ENCODE measurements around the gene FANK1. TPM values are rescaled to one million over a fixed set of nuclear protein-coding genes. Genes with fewer than 3 reads are reported as not detected.
"Not testable (repeated sequence)": the region's sequence is repeated elsewhere in the genome, so short reads cannot be mapped to it uniquely, and the experiment has no call there.

The FANK1 gene
- polyA plus RNA-seq, 1 of the 3 experiments (the other 2 are of a cell fraction), result 12.3 TPM

- no peaks in the 10 kb centered on the region for H4K20me1 ChIP-seq (ENCODE audit: insufficient read depth)
- H3K4me2 ChIP-seq, result no peak overlapping the region
- no peaks in the 10 kb centered on the region for H3K36me3 ChIP-seq (replicated peaks in 1 of 2; ENCODE audit: control insufficient read depth in 1 of 2, insufficient read depth in 2 of 2, low read length in 1 of 2)
- H3K4me3 ChIP-seq (ENCODE audit: low read depth in 2 of 2, low read length in 1 of 2), result no peak overlapping the region
- no peak for TF ChIP-seq RXRA (IDR thresholded peaks at IDR 0.05; ENCODE audit: borderline replicate concordance, low read depth)
- TF ChIP-seq, protein P1, sequence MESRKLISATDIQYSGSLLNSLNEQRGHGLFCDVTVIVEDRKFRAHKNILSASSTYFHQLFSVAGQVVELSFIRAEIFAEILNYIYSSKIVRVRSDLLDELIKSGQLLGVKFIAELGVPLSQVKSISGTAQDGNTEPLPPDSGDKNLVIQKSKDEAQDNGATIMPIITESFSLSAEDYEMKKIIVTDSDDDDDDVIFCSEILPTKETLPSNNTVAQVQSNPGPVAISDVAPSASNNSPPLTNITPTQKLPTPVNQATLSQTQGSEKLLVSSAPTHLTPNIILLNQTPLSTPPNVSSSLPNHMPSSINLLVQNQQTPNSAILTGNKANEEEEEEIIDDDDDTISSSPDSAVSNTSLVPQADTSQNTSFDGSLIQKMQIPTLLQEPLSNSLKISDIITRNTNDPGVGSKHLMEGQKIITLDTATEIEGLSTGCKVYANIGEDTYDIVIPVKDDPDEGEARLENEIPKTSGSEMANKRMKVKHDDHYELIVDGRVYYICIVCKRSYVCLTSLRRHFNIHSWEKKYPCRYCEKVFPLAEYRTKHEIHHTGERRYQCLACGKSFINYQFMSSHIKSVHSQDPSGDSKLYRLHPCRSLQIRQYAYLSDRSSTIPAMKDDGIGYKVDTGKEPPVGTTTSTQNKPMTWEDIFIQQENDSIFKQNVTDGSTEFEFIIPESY (IDR thresholded peaks at IDR 0.05; ENCODE audit: borderline replicate concordance, low read depth), result no peak
- no peak for TF ChIP-seq TAF1 (IDR thresholded peaks at IDR 0.05; ENCODE audit: borderline replicate concordance, low read depth, low read length)
- TF ChIP-seq NRF1 (IDR thresholded peaks at IDR 0.05; ENCODE audit: low read depth, low read length), result no peak
- H3K9me3 ChIP-seq, result peaks cover 3% of the 10 kb centered on the region; the same call in 1 of the 2 replicates
- no peak overlapping the region for H3K9ac ChIP-seq
- no peak overlapping the region for H2AFZ ChIP-seq (ENCODE audit: low read depth)
- 83% methylated on average over 4 of the region's 4 CpGs for WGBS (ENCODE audit: low lambda C conversion rate)
- no peaks in the 10 kb centered on the region for H3K27me3 ChIP-seq (ENCODE audit: insufficient read depth)
- peaks cover 0 to 2% of the 10 kb centered on the region in 2 experiments; a peak in 1 of 4 replicates for H3K4me1 ChIP-seq (ENCODE audit: control insufficient read depth in 1 of 2, insufficient read depth in 2 of 2, low read depth in 1 of 2, low read length in 1 of 2)
- H3K9me2 ChIP-seq, result no peaks in the 10 kb centered on the region
- no peaks in the 10 kb centered on the region for H3F3A ChIP-seq (replicated peaks; ENCODE audit: insufficient read depth)
- DNase-seq, result no peak
- H3K27ac ChIP-seq (ENCODE audit: low read depth in 2 of 2, low read length in 1 of 2), result no peak overlapping the region
- POLR2A ChIA-PET, result no interaction called here
- CTCF ChIA-PET, result no interaction called here
- H3K79me2 ChIP-seq (ENCODE audit: insufficient read depth), result no peaks in the 10 kb centered on the region
These were observed 15.6 kb downstream of the FANK1 start for GRCh38 chr10:125911990-125912389.

DNA sequence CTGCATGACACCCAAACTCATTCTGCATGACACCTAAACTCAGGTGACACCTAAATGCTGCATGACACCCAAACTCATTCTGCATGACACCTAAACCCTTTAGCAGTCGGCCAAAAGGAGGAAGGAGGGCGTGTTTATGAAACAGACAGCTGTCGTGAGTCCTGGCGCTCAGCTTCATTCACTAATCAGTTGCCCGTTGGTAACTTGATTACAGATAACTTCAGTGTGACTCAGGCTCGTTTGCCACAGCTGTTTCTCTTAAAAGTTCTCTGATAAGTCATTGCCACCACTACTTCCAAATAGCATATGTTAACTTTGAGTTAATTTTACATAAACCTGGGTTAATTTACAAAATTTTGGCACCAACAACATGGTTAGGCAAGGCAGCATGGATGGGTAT lies 16.9 kb downstream of the FANK1 start:
- H3K36me3 ChIP-seq (replicated peaks in 1 of 2; ENCODE audit: control insufficient read depth in 1 of 2, insufficient read depth in 2 of 2, low read length in 1 of 2); H3F3A ChIP-seq (replicated peaks; ENCODE audit: insufficient read depth); H3K4me2 ChIP-seq; H3K4me1 ChIP-seq (ENCODE audit: control insufficient read depth in 1 of 2, insufficient read depth in 2 of 2, low read depth in 1 of 2, low read length in 1 of 2); CTCF ChIA-PET; H3K4me3 ChIP-seq (ENCODE audit: low read depth in 2 of 2, low read length in 1 of 2); H2AFZ ChIP-seq (ENCODE audit: low read depth); H3K79me2 ChIP-seq (ENCODE audit: insufficient read depth); H3K9ac ChIP-seq; H3K27ac ChIP-seq (ENCODE audit: low read depth in 2 of 2, low read length in 1 of 2); POLR2A ChIA-PET; H4K20me1 ChIP-seq (ENCODE audit: insufficient read depth); H3K9me2 ChIP-seq; DNase-seq; H3K9me3 ChIP-seq; H3K27me3 ChIP-seq (ENCODE audit: insufficient read depth): not testable (repeated sequence)
- 61% methylated on average over 6 of the region's 6 CpGs for WGBS (ENCODE audit: low lambda C conversion rate)

DNA sequence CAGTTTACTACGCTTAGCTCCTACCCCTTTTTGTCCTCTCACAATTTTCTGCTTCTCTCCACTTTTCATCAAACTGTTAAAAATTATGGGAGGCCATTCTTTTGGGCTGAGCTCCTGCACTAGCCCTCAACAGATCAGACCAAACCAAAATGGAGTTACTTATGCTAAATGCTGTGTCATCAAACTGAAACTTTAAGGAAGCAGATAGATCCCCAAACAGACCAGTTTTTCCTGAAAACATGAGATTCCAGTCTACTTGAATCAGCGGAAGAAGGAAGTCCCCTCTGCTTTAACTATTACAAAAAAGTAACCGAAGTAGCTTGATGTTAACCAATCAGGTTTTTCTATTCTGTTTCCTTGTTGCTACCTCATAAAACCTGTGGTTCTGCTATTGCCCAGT lies 20.6 kb downstream of the FANK1 start:
- Histone ChIP-seq H3K79me2 (ENCODE audit: insufficient read depth) (no peaks in the 10 kb centered on the region), H3K9me3 (no peaks in the 10 kb centered on the region)
- 57% methylated on average over 3 of the region's 3 CpGs for WGBS (ENCODE audit: low lambda C conversion rate)

DNA sequence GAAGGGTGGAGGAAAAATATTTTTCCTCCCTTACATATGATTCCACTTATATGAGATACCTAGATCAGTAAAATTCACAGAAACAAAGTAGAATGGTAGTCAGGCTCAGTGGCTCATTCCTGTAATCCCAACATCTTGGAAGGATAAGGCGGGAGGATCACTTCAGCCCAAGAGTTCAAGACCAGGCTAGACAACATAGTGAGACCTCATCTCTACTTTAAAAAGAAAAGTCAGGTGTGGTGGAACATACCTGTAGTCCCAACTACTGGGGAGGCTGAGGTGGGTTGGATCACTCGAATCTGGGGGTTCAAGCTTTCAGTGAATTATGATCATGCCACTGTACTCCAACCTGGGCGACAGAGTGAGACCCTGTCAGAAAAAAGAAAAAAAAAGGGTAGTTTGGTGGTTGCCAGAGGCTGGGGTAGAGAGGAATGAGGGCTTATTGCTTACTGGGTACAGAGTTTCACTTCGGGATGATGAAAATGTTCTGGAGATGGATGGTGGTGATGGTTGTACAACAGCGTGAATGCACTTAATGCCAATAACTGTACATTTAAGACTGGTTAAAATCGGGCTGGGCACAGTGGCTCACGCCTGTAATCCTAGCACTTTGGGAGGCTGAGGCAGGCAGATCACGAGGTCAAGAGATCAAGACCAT lies 21.5 kb downstream of the FANK1 start:
- not testable (repeated sequence) for H3F3A ChIP-seq (replicated peaks; ENCODE audit: insufficient read depth); H2AFZ ChIP-seq (ENCODE audit: low read depth); DNase-seq

More for the DNA sequence above, 20.6 kb downstream of the FANK1 start:
- Histone ChIP-seq H3K4me1 (ENCODE audit: control insufficient read depth in 1 of 2, insufficient read depth in 2 of 2, low read depth in 1 of 2, low read length in 1 of 2) (peaks cover 0 to 2% of the 10 kb centered on the region in 2 experiments; a peak in 1 of 4 replicates), H3F3A (replicated peaks; ENCODE audit: insufficient read depth) (no peaks in the 10 kb centered on the region), H3K27me3 (ENCODE audit: insufficient read depth) (no peaks in the 10 kb centered on the region), H3K4me3 (ENCODE audit: low read depth in 2 of 2, low read length in 1 of 2) (no peak overlapping the region), H3K27ac (ENCODE audit: low read depth in 2 of 2, low read length in 1 of 2) (no peak overlapping the region), H3K36me3 (replicated peaks in 1 of 2; ENCODE audit: control insufficient read depth in 1 of 2, insufficient read depth in 2 of 2, low read length in 1 of 2) (no peaks in the 10 kb centered on the region), H3K9me2 (no peaks in the 10 kb centered on the region), H3K9ac (no peak overlapping the region), H3K4me2 (no peak overlapping the region), H2AFZ (ENCODE audit: low read depth) (no peak overlapping the region), H4K20me1 (ENCODE audit: insufficient read depth) (no peaks in the 10 kb centered on the region)
- TF ChIP-seq FOXM1 (IDR thresholded peaks at IDR 0.05; ENCODE audit: low read depth) (no peak), MAX (IDR thresholded peaks at IDR 0.05; ENCODE audit: low read depth) (no peak), RFX5 (IDR thresholded peaks at IDR 0.05; ENCODE audit: low read length) (no peak), FOSL2 (IDR thresholded peaks at IDR 0.05; ENCODE audit: borderline replicate concordance, low read depth) (no peak), JUND (IDR thresholded peaks at IDR 0.05) (no peak), FOXJ3 (CRISPR knock-in tag; IDR thresholded peaks at IDR 0.05) (no peak), IRF3 (IDR thresholded peaks at IDR 0.05; ENCODE audit: low read depth, low read length) (no peak), TAF1 (IDR thresholded peaks at IDR 0.05; ENCODE audit: borderline replicate concordance, low read depth, low read length) (no peak), RCOR1 (IDR thresholded peaks at IDR 0.05; ENCODE audit: low read length) (no peak), NRF1 (IDR thresholded peaks at IDR 0.05; ENCODE audit: low read depth, low read length) (no peak)
- ChIA-PET CTCF (interaction anchor here (0.6 to 1.6 kb wide), 2 partner anchors 17 to 1479 kb away, joined by 3 to 5 read pairs; no protein-coding TSS in a partner anchor), POLR2A (no interaction called here)
- DNase-seq, result no peak

More for the DNA sequence above, 21.5 kb downstream of the FANK1 start:
- H3K27me3 ChIP-seq (ENCODE audit: insufficient read depth); H4K20me1 ChIP-seq (ENCODE audit: insufficient read depth); H3K9me3 ChIP-seq; H3K36me3 ChIP-seq (replicated peaks in 1 of 2; ENCODE audit: control insufficient read depth in 1 of 2, insufficient read depth in 2 of 2, low read length in 1 of 2); H3K27ac ChIP-seq (ENCODE audit: low read depth in 2 of 2, low read length in 1 of 2); POLR2A ChIA-PET; H3K9me2 ChIP-seq; H3K4me1 ChIP-seq (ENCODE audit: control insufficient read depth in 1 of 2, insufficient read depth in 2 of 2, low read depth in 1 of 2, low read length in 1 of 2); H3K9ac ChIP-seq; H3K4me2 ChIP-seq; H3K79me2 ChIP-seq (ENCODE audit: insufficient read depth); H3K4me3 ChIP-seq (ENCODE audit: low read depth in 2 of 2, low read length in 1 of 2): not testable (repeated sequence)
- WGBS (ENCODE audit: low lambda C conversion rate), result 72% methylated on average over 8 of the region's 8 CpGs
- CTCF ChIA-PET, result interaction anchor here (0.6 kb wide), 1 partner anchor 1478 kb away, joined by 3 read pairs; no protein-coding TSS in a partner anchor

Measured in SK-N-SH (cell line).